Stimulated activated CD8-positive, alpha-beta memory T cell treated with anti-CD3 and anti-CD28 coated beads, Interleukin-12 subunit alpha, Interleukin-12 subunit beta, amount 100 ng/mL, for 24 hours (primary cell): Measurements from ENCODE around the gene SH3GL3.
A peak's percentile ranks its signal among the peaks of the same experiment; 100 is the strongest.

Source experiments
- DNase-seq: peaks from one replicate; pipeline ENCODE4 v3.0.0-alpha.2; 2020; ENCODE audit errors: extremely low read depth

SH3GL3 gene

GRCh38 chr15:83446904-83447709 lies at the start of gene SH3GL3:
SH3GL3 (plus strand) TSS chr15:83447341; CDS start chr15:83447534, 193 bp downstream.
- peak; percentile 14 for DNase-seq

- no peak for DNase-seq
These were observed 48.5 kb upstream of the SH3GL3 start for GRCh38 chr15:83398626-83399025.

- DNase-seq, result no peak
These were observed 43.0 kb upstream of the SH3GL3 start for GRCh38 chr15:83404121-83404520.

GRCh38 chr15:83410532-83410931 lies 36.6 kb upstream of the SH3GL3 start:
- no peak for DNase-seq

GRCh38 chr15:83413054-83413719 lies 34.0 kb upstream of the SH3GL3 start:
- no peak for DNase-seq

- DNase-seq, result no peak
These were observed 25.1 kb upstream of the SH3GL3 start for GRCh38 chr15:83422081-83422480.

- DNase-seq, result no peak
These were observed 24.6 kb upstream of the SH3GL3 start for GRCh38 chr15:83422541-83422940.

- DNase-seq, result no peak
These were observed 23.0 kb upstream of the SH3GL3 start for GRCh38 chr15:83424101-83424500.

GRCh38 chr15:83430441-83430840 lies 16.7 kb upstream of the SH3GL3 start:
- DNase-seq, result no peak

GRCh38 chr15:83431521-83431920 lies 15.6 kb upstream of the SH3GL3 start:
- no peak for DNase-seq

GRCh38 chr15:83435202-83435601 lies 11.9 kb upstream of the SH3GL3 start:
- no peak for DNase-seq

- DNase-seq, result no peak
These were observed 11.4 kb upstream of the SH3GL3 start for GRCh38 chr15:83435782-83436181.

GRCh38 chr15:83436513-83437158 lies 10.5 kb upstream of the SH3GL3 start:
- DNase-seq, result no peak

- DNase-seq, result no peak
These were observed 3.9 kb upstream of the SH3GL3 start for GRCh38 chr15:83443076-83443847.

GRCh38 chr15:83444936-83445335 lies 2.2 kb upstream of the SH3GL3 start:
- no peak for DNase-seq

GRCh38 chr15:83445643-83446042 lies 1.5 kb upstream of the SH3GL3 start:
- no peak for DNase-seq

GRCh38 chr15:83446417-83446816 lies 724 bp upstream of the SH3GL3 start:
- DNase-seq, result no peak

GRCh38 chr15:83449250-83449671 lies 2.1 kb downstream of the SH3GL3 start:
- DNase-seq, result no peak

GRCh38 chr15:83449937-83450506 lies 2.9 kb downstream of the SH3GL3 start:
- DNase-seq, result no peak

GRCh38 chr15:83457149-83457548 lies 10.0 kb downstream of the SH3GL3 start:
- DNase-seq, result no peak

GRCh38 chr15:83458381-83458780 lies 11.2 kb downstream of the SH3GL3 start:
- DNase-seq, result no peak

- DNase-seq, result no peak
These were observed 14.9 kb downstream of the SH3GL3 start for GRCh38 chr15:83462026-83462425.
